Adipocyte (in vitro differentiated cells): ENCODE data around the gene OPCML.

Source experiments
- DNase-seq: peaks from one replicate; pipeline ENCODE4 v3.0.0-alpha.2; 2015; ENCODE audit warnings: low read depth
- H3K27me3 ChIP-seq: replicated peaks from 2 replicates; pipeline ENCODE4 v1.7.0; 2013; ENCODE audit warnings: mild to moderate bottlenecking, low read length, moderate library complexity; ENCODE audit not compliant: control insufficient read depth, insufficient read depth
- H3K36me3 ChIP-seq: 2 replicates; pipeline ENCODE4 v1.7.0; 2013; ENCODE audit warnings: low read length, mild to moderate bottlenecking, moderate library complexity; ENCODE audit not compliant: control insufficient read depth, insufficient read depth, severe bottlenecking
- H3K4me1 ChIP-seq: 2 replicates; pipeline ENCODE4 v1.7.0; 2013; ENCODE audit warnings: mild to moderate bottlenecking, low read length, moderate library complexity; ENCODE audit not compliant: control insufficient read depth, insufficient read depth
- H3K4me3 ChIP-seq: 2 replicates; pipeline ENCODE4 v1.7.0; 2013; ENCODE audit warnings: mild to moderate bottlenecking, low read length, moderate library complexity
- H3K9ac ChIP-seq: 2 replicates; pipeline ENCODE4 v1.7.0; 2013; ENCODE audit warnings: mild to moderate bottlenecking, low read length, moderate library complexity
- H3K9me3 ChIP-seq: 2 replicates; pipeline ENCODE4 v1.7.0; 2013; ENCODE audit warnings: mild to moderate bottlenecking, low read length, moderate library complexity; ENCODE audit not compliant: control insufficient read depth

Gene OPCML

GRCh38 chr11:133271206-133271605 lies 261.1 kb downstream of the OPCML start:
- H3K9ac ChIP-seq = no peak overlapping the region
- no peaks in the 10 kb centered on the region for H3K9me3 ChIP-seq
- no peaks in the 10 kb centered on the region for H3K4me1 ChIP-seq
- H3K27me3 ChIP-seq = no peaks in the 10 kb centered on the region
- no peak for DNase-seq
- no peaks in the 10 kb centered on the region for H3K36me3 ChIP-seq
- H3K4me3 ChIP-seq = no peak overlapping the region

- Histone ChIP-seq H3K36me3 (no peaks in the 10 kb centered on the region), H3K27me3 (no peaks in the 10 kb centered on the region), H3K4me1 (no peaks in the 10 kb centered on the region), H3K9ac (no peak overlapping the region), H3K9me3 (no peaks in the 10 kb centered on the region), H3K4me3 (no peak overlapping the region)
- DNase-seq = no peak
Measured at GRCh38 chr11:133269267-133269666, 263.0 kb downstream of the OPCML start.

DNA sequence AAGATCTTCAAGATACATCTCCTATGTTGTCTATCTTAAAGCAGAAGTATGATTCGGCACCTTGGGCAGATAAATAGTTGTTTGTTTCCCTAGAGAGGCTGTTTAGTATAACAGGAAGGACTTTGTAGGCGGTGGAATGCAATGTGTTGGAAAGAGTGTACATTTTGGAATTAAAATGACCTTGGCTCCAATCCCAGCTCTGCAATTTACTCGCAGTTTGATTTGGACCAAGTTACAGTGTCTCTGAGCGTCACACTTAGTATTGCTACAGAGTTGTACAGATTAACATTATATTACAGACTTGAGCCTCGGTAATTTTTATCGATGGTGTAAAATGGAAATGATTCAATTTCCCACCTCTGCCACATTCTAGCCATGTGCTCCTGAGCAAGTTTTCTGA lies 265.3 kb downstream of the OPCML start:
- Histone ChIP-seq H3K9me3 (no peaks in the 10 kb centered on the region), H3K4me3 (no peak overlapping the region), H3K9ac (no peak overlapping the region)

DNA sequence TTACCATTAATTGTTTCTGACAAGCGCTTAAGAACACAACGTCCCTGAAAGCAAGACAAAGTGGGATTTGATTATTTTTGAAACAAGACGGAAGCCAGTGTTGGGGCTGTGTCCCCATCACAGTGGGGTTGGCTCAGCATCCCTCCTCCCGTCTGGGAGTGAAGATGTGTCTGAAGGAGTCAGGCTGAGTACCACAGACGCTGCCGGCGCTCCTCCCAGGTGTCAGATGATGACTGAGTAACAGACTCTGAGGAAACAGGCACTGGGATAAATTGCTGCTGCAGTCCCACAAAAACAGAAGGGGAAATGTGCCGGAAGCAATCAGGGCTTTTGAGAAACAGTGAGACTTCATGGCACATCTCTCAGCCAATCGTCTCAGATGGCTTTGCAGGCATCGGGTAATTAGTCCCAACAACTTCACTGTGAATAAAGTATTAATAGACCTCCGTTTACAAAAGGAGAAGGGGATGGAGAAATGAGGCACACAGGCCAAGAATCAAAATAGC lies 266.7 kb downstream of the OPCML start:
- DNase-seq = no peak
- Histone ChIP-seq H3K4me3 (no peak overlapping the region), H3K4me1 (no peaks in the 10 kb centered on the region), H3K36me3 (no peaks in the 10 kb centered on the region), H3K27me3 (no peaks in the 10 kb centered on the region), H3K9ac (no peak overlapping the region), H3K9me3 (no peaks in the 10 kb centered on the region)

More for the DNA sequence above, 265.3 kb downstream of the OPCML start:
- Histone ChIP-seq H3K36me3 (no peaks in the 10 kb centered on the region), H3K4me1 (no peaks in the 10 kb centered on the region), H3K27me3 (no peaks in the 10 kb centered on the region)
- DNase-seq = no peak

GRCh38 chr11:133263332-133263731 lies 269.0 kb downstream of the OPCML start:
- no peaks in the 10 kb centered on the region for H3K9me3 ChIP-seq
- no peak for DNase-seq
- H3K36me3 ChIP-seq = no peaks in the 10 kb centered on the region
- no peak overlapping the region for H3K9ac ChIP-seq
- H3K4me1 ChIP-seq = no peaks in the 10 kb centered on the region
- H3K4me3 ChIP-seq = no peak overlapping the region
- H3K27me3 ChIP-seq = no peaks in the 10 kb centered on the region

DNA sequence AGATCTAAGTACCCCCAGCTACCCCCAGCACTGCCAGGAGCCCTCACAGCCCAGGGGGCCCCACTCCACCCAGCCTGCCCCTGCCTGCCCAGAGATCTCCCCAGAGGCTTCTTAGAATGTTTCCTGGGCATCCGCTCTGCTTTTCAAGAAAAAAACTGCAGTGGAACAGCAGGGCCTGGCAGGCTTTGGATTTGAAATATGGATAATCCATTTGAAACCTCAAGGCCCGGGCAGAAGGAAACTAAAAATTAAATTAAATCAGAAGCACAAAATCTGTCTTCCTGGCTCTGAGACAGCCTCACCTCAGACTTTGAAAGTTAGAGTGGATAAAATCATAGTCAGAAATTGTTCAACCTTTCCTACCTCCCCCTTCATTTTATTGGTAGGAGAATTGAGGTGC lies 273.6 kb downstream of the OPCML start:
- H3K4me3 ChIP-seq = no peak overlapping the region
- no peaks in the 10 kb centered on the region for H3K36me3 ChIP-seq
- no peaks in the 10 kb centered on the region for H3K4me1 ChIP-seq
- no peaks in the 10 kb centered on the region for H3K27me3 ChIP-seq
- no peaks in the 10 kb centered on the region for H3K9me3 ChIP-seq
- no peak overlapping the region for H3K9ac ChIP-seq
- no peak for DNase-seq

DNA sequence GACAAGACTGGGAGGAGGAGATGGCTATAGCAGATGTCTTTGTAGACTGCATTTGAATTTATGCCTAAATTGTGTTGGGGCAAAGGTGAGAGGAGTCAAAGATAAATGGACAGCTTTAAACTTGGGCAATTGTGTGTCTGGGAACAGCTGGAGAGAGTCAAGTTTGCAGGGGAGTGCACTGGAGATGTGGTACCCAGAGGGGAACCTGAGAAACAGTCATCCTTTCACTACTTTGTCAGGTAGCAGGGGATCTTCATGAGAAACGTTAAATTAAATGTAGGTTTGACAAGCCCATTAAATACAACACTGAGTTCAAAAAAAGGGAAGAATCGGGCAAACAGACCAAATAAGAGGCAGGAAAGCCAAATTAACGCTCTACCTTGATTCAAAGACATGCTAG lies 277.7 kb downstream of the OPCML start:
- Histone ChIP-seq H3K4me1 (no peaks in the 10 kb centered on the region), H3K9me3 (no peaks in the 10 kb centered on the region), H3K27me3 (no peaks in the 10 kb centered on the region), H3K9ac (no peak overlapping the region), H3K36me3 (no peaks in the 10 kb centered on the region), H3K4me3 (no peak overlapping the region)
- no peak for DNase-seq

GRCh38 chr11:133253570-133253969 lies 278.7 kb downstream of the OPCML start:
- Histone ChIP-seq H3K27me3 (no peaks in the 10 kb centered on the region), H3K9ac (no peak overlapping the region), H3K9me3 (no peaks in the 10 kb centered on the region), H3K4me3 (no peak overlapping the region), H3K36me3 (no peaks in the 10 kb centered on the region), H3K4me1 (no peaks in the 10 kb centered on the region)
- DNase-seq = no peak

DNA sequence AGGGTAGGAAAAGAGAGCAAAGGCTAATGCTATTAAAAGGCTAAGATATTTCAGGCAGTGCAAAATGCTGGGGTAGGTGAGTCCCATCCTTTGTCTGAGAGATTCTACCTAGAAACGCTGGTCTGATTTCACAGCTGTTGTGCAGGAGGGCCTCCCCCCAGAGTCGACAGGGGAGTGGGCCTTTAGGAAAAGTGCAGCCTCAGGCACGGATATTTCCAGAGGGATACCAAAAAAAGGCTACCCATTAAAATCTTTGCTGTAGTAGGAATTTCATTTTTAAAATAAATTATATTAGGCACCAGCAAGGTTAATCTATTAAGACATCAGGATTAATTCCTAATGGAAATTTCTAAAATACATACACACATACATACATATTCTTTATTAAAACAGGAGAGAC lies 280.5 kb downstream of the OPCML start:
- Histone ChIP-seq H3K4me3 (no peak overlapping the region), H3K36me3 (no peaks in the 10 kb centered on the region), H3K9me3 (no peaks in the 10 kb centered on the region), H3K27me3 (no peaks in the 10 kb centered on the region), H3K9ac (no peak overlapping the region), H3K4me1 (no peaks in the 10 kb centered on the region)
- DNase-seq = no peak

DNA sequence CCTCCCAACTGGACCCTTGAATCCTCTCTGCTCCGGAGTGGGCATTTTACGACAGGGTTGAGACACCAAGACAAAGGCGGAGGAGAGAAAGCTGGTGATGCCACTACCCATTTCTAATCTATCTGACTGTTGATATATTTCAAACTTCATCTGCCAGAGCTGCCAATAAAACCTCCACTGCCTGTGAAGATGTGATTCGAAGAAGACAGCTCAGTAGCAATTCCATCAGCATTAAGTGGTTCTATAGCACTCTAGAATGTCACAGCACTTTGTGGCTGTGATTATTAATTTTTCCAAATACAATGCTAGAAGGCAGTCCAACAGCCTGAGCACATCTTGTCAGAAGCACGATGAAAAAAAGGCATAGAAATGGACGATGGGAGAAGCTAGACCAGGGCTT lies 282.8 kb downstream of the OPCML start:
- Histone ChIP-seq H3K9me3 (no peaks in the 10 kb centered on the region), H3K4me1 (no peaks in the 10 kb centered on the region), H3K27me3 (no peaks in the 10 kb centered on the region), H3K4me3 (no peak overlapping the region), H3K36me3 (no peaks in the 10 kb centered on the region), H3K9ac (no peak overlapping the region)
- DNase-seq = no peak

DNA sequence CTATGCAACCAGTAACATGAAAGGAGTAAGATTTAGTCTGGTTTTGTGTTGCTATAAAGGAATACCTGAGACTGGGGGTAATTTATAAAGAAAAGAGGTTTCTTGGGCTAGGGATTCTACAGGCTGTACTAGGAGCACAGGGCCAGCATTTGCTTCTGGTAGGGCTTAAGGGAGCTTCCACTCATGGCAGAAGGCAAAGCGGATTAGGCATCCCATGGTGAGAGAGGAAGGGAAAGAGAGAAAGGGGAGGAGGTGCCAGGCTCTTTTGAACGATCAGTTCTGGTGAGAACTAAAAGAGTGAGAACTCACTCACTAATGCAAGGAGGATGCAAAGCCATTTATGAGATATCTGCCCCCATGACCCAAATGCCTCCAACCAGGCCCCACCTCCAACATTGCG lies 283.2 kb downstream of the OPCML start:
- Histone ChIP-seq H3K27me3 (no peaks in the 10 kb centered on the region), H3K4me3 (no peak overlapping the region), H3K9me3 (peaks cover 3% of the 10 kb centered on the region), H3K4me1 (no peaks in the 10 kb centered on the region), H3K9ac (no peak overlapping the region), H3K36me3 (no peaks in the 10 kb centered on the region)
- no peak for DNase-seq

DNA sequence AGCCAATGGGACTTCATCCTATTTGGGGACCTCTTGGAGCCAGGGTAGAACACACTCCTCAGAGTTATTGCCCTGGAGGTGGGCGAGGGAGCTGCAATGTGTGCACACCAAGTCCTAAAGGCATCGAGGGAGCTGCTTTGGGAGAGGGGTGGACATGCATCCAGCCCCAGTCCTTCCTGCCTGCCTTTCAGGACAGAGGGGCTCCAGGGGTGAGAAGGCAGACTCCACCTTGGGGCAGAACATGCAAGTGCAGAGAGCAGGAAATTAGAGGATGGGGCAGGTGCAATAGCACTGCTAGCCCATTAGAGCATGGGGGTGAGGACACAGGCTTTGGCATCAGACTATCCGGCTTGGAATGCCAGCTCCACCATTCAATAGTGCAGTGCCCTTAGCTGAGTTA lies 288.5 kb downstream of the OPCML start:
- H3K4me1 ChIP-seq = no peaks in the 10 kb centered on the region
- H3K4me3 ChIP-seq = no peak overlapping the region
- DNase-seq = no peak
- no peaks in the 10 kb centered on the region for H3K27me3 ChIP-seq
- H3K9ac ChIP-seq = no peak overlapping the region
- H3K36me3 ChIP-seq = no peaks in the 10 kb centered on the region
- peaks cover 3% of the 10 kb centered on the region for H3K9me3 ChIP-seq
